HCT116 (cell line): Measurements from ENCODE around the gene MNX1. TPM values are rescaled to one million over a fixed set of nuclear protein-coding genes. Genes with fewer than 3 reads are reported as not detected.

Source experiments
- ATAC-seq: fragments of 200-7000 bp; cut with Tn5 transposase; 2 replicates; pipeline ENCODE4 v1.9.1; 2020; ENCODE audit warnings: mild to moderate bottlenecking, moderate library complexity
- BruUV-seq: library from RNA; stranded (reverse); fragments of 400-500 nt; replicated peaks from 2 replicates; lab custom pipeline; 2021; lab: Mats Ljungman, UMichigan
- CTCF ChIA-PET: fragments of 300-600 bp; sonication (Branson Sonifier 250); formaldehyde crosslinking; loops from one replicate; lab custom pipeline; 2021; ENCODE audit warnings: antibody characterized with exemption; lab: Charles Lee
- POLR2A ChIA-PET: fragments of 300-600, 350-600 bp; sonication (Branson Sonifier 250); formaldehyde crosslinking; loops from one replicate; lab custom pipeline; 2021; ENCODE audit warnings: antibody characterized with exemption; lab: Charles Lee
- RAD21 ChIA-PET, 2 experiments: fragments of 300-600 bp; sonication (Branson Sonifier 250); formaldehyde crosslinking; loops; one replicate each; lab custom pipeline; 2023; ENCODE audit warnings: low total read pairs in 2 of 2; ENCODE audit not compliant: uncharacterized antibody in 2 of 2, unreplicated experiment in 2 of 2, low non-redundant PET in 1 of 2; lab: Charles Lee
- DNase-seq: peaks from one replicate; pipeline ENCODE4 v3.0.0-alpha.2; 2010; ENCODE audit warnings: low read depth, low spot score
- H2AFZ ChIP-seq: fragments of 200-600 bp; shearing (Covaris generic), sonication (generic); 2 replicates; pipeline ENCODE4 v1.6.1; 2017; ENCODE audit warnings: low read depth, mixed run types, mixed read lengths, antibody characterized with exemption, low read length; ENCODE audit not compliant: poor library complexity, severe bottlenecking
- H3K27ac ChIP-seq: 2 replicates; pipeline ENCODE4 v1.5.1; 2012; ENCODE audit warnings: low read depth, low read length
- H3K27me3 ChIP-seq: fragments of 200-600 bp; sonication (generic); 2 replicates; pipeline ENCODE4 v1.6.1; 2016; ENCODE audit warnings: mixed run types, low read length, mixed read lengths; ENCODE audit not compliant: insufficient read depth
- H3K36me3 ChIP-seq, 2 experiments: fragments of 200-500 bp in 1 of 2; fragments of 200-600 bp in 1 of 2; sonication (Bioruptor generic) in 1 of 2; sonication (generic) in 1 of 2; 2 replicates each; pipeline versions ENCODE4 v1.5.1 to v1.6.1; 2014 to 2016; ENCODE audit warnings: low read length in 2 of 2, inconsistent platforms in 1 of 2, mixed read lengths in 1 of 2, mixed run types in 1 of 2; ENCODE audit not compliant: insufficient read depth in 2 of 2, control insufficient read depth in 1 of 2
- H3K4me1 ChIP-seq, 2 experiments: fragments of 200-600 bp in 1 of 2; sonication (generic) in 1 of 2; 2 replicates each; pipeline versions ENCODE4 v1.5.1 to v1.6.1; 2012 to 2017; ENCODE audit warnings: low read length in 2 of 2, inconsistent platforms in 1 of 2, mild to moderate bottlenecking in 1 of 2, mixed read lengths in 1 of 2, mixed run types in 1 of 2, moderate library complexity in 1 of 2; ENCODE audit not compliant: insufficient read depth in 2 of 2, control insufficient read depth in 1 of 2
- H3K4me2 ChIP-seq: fragments of 200-600 bp; sonication (generic); 2 replicates; pipeline ENCODE4 v1.6.1; 2017; ENCODE audit warnings: mixed run types, low read length, mixed read lengths
- H3K4me3 ChIP-seq, 2 experiments: fragments of 200-600 bp in 1 of 2; sonication (generic) in 1 of 2; replicated peaks in 1 of 2; 2 replicates each; pipeline ENCODE4 v1.5.1; 2011 to 2016; ENCODE audit warnings: low read length in 2 of 2, control low read depth in 1 of 2, low read depth in 1 of 2, mild to moderate bottlenecking in 1 of 2, mixed read lengths in 1 of 2, mixed run types in 1 of 2
- H3K79me2 ChIP-seq: fragments of 200-600 bp; sonication (generic); 2 replicates; pipeline ENCODE4 v1.6.1; 2017; ENCODE audit warnings: mild to moderate bottlenecking, mixed run types, low read length, moderate library complexity, mixed read lengths; ENCODE audit not compliant: insufficient read depth
- H3K9ac ChIP-seq: fragments of 200-600 bp; sonication (generic); 2 replicates; pipeline ENCODE4 v1.6.1; 2016; ENCODE audit warnings: low read length, mixed read lengths
- H3K9me2 ChIP-seq: fragments of 200-600 bp; sonication (generic), shearing (Covaris generic); 2 replicates; pipeline ENCODE4 v1.6.1; 2017; ENCODE audit warnings: mixed run types, mild to moderate bottlenecking, moderate library complexity; ENCODE audit not compliant: insufficient read depth
- H3K9me3 ChIP-seq, 2 experiments: fragments of 200-500 bp in 1 of 2; fragments of 200-600 bp in 1 of 2; sonication (Bioruptor generic) in 1 of 2; sonication (generic) in 1 of 2; 2 replicates each; pipeline ENCODE4 v1.6.1; 2014 to 2017; ENCODE audit warnings: low read length in 2 of 2, mixed read lengths in 2 of 2, inconsistent platforms in 1 of 2, low read depth in 1 of 2, mild to moderate bottlenecking in 1 of 2, mixed run types in 1 of 2, moderate library complexity in 1 of 2; ENCODE audit not compliant: control insufficient read depth in 1 of 2, insufficient read depth in 1 of 2
- H4K20me1 ChIP-seq: fragments of 200-600 bp; sonication (generic), shearing (Covaris generic); 2 replicates; pipeline ENCODE4 v1.6.1; 2017; ENCODE audit warnings: mixed run types, mild to moderate bottlenecking, moderate library complexity; ENCODE audit not compliant: insufficient read depth
- ATF3 ChIP-seq: IDR thresholded peaks from 2 replicates; pipeline ENCODE4 v1.6.1; 2012
- CBX3 ChIP-seq: IDR thresholded peaks from 2 replicates; pipeline ENCODE4 v1.6.1; 2012; ENCODE audit warnings: low read depth
- CEBPB ChIP-seq: IDR thresholded peaks from 2 replicates; pipeline ENCODE4 v1.6.1; 2012; ENCODE audit warnings: low read depth
- CTCF ChIP-seq, 3 experiments: fragments of 200-600 bp in 1 of 3; sonication (generic) in 1 of 3; IDR thresholded peaks in 2 of 3; conservative IDR thresholded peaks in 1 of 3; 2 replicates each; pipeline ENCODE4 v1.5.1; 2012 to 2017; ENCODE audit warnings: low read depth in 2 of 3, low read length in 2 of 3, antibody characterized with exemption in 1 of 3, borderline replicate concordance in 1 of 3, control low read depth in 1 of 3, mild to moderate bottlenecking in 1 of 3, mixed read lengths in 1 of 3, mixed run types in 1 of 3, moderate library complexity in 1 of 3; ENCODE audit not compliant: insufficient read depth in 1 of 3
- EZH2 ChIP-seq: fragments of 200-600 bp; sonication (generic); IDR thresholded peaks from 2 replicates; pipeline ENCODE4 v1.6.1; 2017; ENCODE audit warnings: antibody characterized with exemption, mixed run types
- EZH2phosphoT487 ChIP-seq: fragments of 200-600 bp; IDR thresholded peaks from 2 replicates; pipeline ENCODE4 v1.6.1; 2018; ENCODE audit warnings: antibody characterized with exemption, borderline replicate concordance
- FOSL1 ChIP-seq: IDR thresholded peaks from 2 replicates; pipeline ENCODE4 v1.6.1; 2012; ENCODE audit warnings: low read depth
- JUND ChIP-seq: IDR thresholded peaks from 2 replicates; pipeline ENCODE4 v1.6.1; 2012
- MAX ChIP-seq: IDR thresholded peaks from 2 replicates; pipeline ENCODE4 v1.6.1; 2012
- POLR2A ChIP-seq: IDR thresholded peaks from 2 replicates; pipeline ENCODE4 v1.7.0; 2011; ENCODE audit warnings: borderline replicate concordance; ENCODE audit not compliant: insufficient read depth, insufficient read length; ENCODE audit errors: extremely low read depth
- POLR2AphosphoS5 ChIP-seq: IDR thresholded peaks from 2 replicates; pipeline ENCODE4 v1.6.1; 2011; ENCODE audit warnings: mild to moderate bottlenecking, low read depth, low read length, moderate library complexity
- RAD21 ChIP-seq: IDR thresholded peaks from 2 replicates; pipeline ENCODE4 v1.6.1; 2012; ENCODE audit warnings: low read depth, mild to moderate bottlenecking
- REST ChIP-seq: IDR thresholded peaks from 2 replicates; pipeline ENCODE4 v1.6.1; 2012; ENCODE audit warnings: low read depth
- SIN3A ChIP-seq: IDR thresholded peaks from 2 replicates; pipeline ENCODE4 v1.6.1; 2012; ENCODE audit warnings: low read depth
- SRF ChIP-seq: IDR thresholded peaks from 2 replicates; pipeline ENCODE4 v1.6.1; 2012; ENCODE audit warnings: low read depth
- TCF7L2 ChIP-seq: IDR thresholded peaks from 2 replicates; pipeline ENCODE4 v1.7.0; 2011; ENCODE audit warnings: borderline replicate concordance, inconsistent platforms; ENCODE audit not compliant: insufficient read depth, insufficient read length; ENCODE audit errors: extremely low read depth
- ZBTB33 ChIP-seq: IDR thresholded peaks from 2 replicates; pipeline ENCODE4 v1.6.1; 2011; ENCODE audit warnings: mild to moderate bottlenecking, low read length, moderate library complexity; ENCODE audit not compliant: insufficient replicate concordance; ENCODE audit errors: extremely low read depth
- ZFX ChIP-seq: fragments of 450-650 bp; IDR thresholded peaks from 2 replicates; pipeline ENCODE4 v1.6.1; 2017
- ZNF274 ChIP-seq: fragments of 200-500 bp; sonication (Bioruptor generic); IDR thresholded peaks from 2 replicates; pipeline ENCODE4 v1.6.1; 2014; ENCODE audit warnings: mild to moderate bottlenecking, low read depth, low read length, inconsistent platforms
- intact Hi-C: fragments of 100-400 bp; cut with micrococcal nuclease; formaldehyde crosslinking; loops from 2 replicates; pipeline ENCODE4 v1.10.0; 2022
- total RNA-seq: library from RNA; stranded (reverse); gene quantifications from one replicate; pipeline ENCODE4 v1.2.1, GENCODE V29; 2021; ENCODE audit not compliant: unreplicated experiment

Gene MNX1
- total RNA-seq, 1 experiment from 2014 or later = 7.7 TPM

- H4K20me1 ChIP-seq = no peaks in the 10 kb centered on the region
- TF ChIP-seq FOSL1 (no peak), MAX (no peak), JUND (no peak), SRF (no peak), ZBTB33 (no peak), TCF7L2 (no peak), CEBPB (no peak), SIN3A (no peak), EZH2phosphoT487 (no peak), CBX3 (no peak), ZFX (no peak), RAD21 (no peak), CTCF (IDR thresholded peaks at IDR 0.05 in 2 of 3, conservative IDR thresholded peaks at IDR 0.05 in 1 of 3; ENCODE audit: borderline replicate concordance in 1 of 3, insufficient read depth in 1 of 3, low read depth in 2 of 3, low read length in 2 of 3) (no peak), ZNF274 (no peak), POLR2A (no peak), POLR2AphosphoS5 (no peak), ATF3 (no peak), EZH2 (no peak), REST (no peak)
- CTCF ChIA-PET = no interaction called here
- H2AFZ ChIP-seq = no peak overlapping the region
- ATAC-seq (no peak), DNase-seq (no peak)
- no peak overlapping the region for H3K4me2 ChIP-seq
- H3K27ac ChIP-seq = no peak overlapping the region
- no peaks in the 10 kb centered on the region for H3K9me2 ChIP-seq
- H3K9me3 ChIP-seq = no peaks in the 10 kb centered on the region
- intact Hi-C loops = no loop called here
- no peak overlapping the region for H3K4me3 ChIP-seq
- POLR2A ChIA-PET = no interaction called here
- BruUV-seq = no TSS peak
- H3K36me3 ChIP-seq = no peaks in the 10 kb centered on the region
- no peaks in the 10 kb centered on the region for H3K27me3 ChIP-seq
- peaks cover 0 to 5% of the 10 kb centered on the region in 2 experiments; a peak in 1 of 4 replicates for H3K4me1 ChIP-seq
- RAD21 ChIA-PET = no interaction called here
- H3K79me2 ChIP-seq = no peaks in the 10 kb centered on the region
- H3K9ac ChIP-seq = no peak overlapping the region
Observed at GRCh38 chr7:156984174-156984891, 26.1 kb downstream of the MNX1 start.
